Spleen (tissue), 11 donors: ENCODE results near the gene CNTN5. TPM values are rescaled to one million over a fixed set of nuclear protein-coding genes. Genes with fewer than 3 reads are reported as not detected.

ENCODE experiments used
- DNase-seq: peaks from one replicate; pipeline ENCODE4 v3.0.0-alpha.2; 2020
- H3K27ac ChIP-seq, 8 donors: fragments of 200-600 bp; sonication (generic) in 7 of 8; 1 replicate in 4 of 8; 2 replicates in 4 of 8; pipeline versions ENCODE4 v1.5.0 to v1.8.0; 2016 to 2021; ENCODE audit warnings: inconsistent platforms in 4 of 8, mild to moderate bottlenecking in 4 of 8, moderate library complexity in 1 of 8
- H3K27me3 ChIP-seq, 7 donors: fragments of 200-600 bp; sonication (generic) in 6 of 7; replicated peaks in 1 of 7; 1 replicate in 4 of 7; 2 replicates in 3 of 7; pipeline versions ENCODE4 v1.5.0 to v1.8.0; 2016 to 2021; ENCODE audit warnings: inconsistent platforms in 3 of 7, mild to moderate bottlenecking in 1 of 7
- H3K36me3 ChIP-seq, 6 donors: fragments of 200-600 bp; sonication (generic) in 5 of 6; 1 replicate in 4 of 6; 2 replicates in 2 of 6; pipeline versions ENCODE4 v1.5.0 to v1.8.0; 2016 to 2021; ENCODE audit warnings: inconsistent platforms in 2 of 6
- H3K4me1 ChIP-seq, 6 donors: fragments of 200-600 bp; sonication (generic) in 5 of 6; 1 replicate in 3 of 6; 2 replicates in 3 of 6; pipeline versions ENCODE4 v1.5.0 to v1.8.0; 2016 to 2021; ENCODE audit warnings: inconsistent platforms in 3 of 6
- H3K4me3 ChIP-seq, 8 donors: fragments of 200-600 bp; sonication (generic) in 7 of 8; 1 replicate in 4 of 8; 2 replicates in 4 of 8; pipeline versions ENCODE4 v1.5.0 to v1.8.0; 2016 to 2021; ENCODE audit warnings: inconsistent platforms in 4 of 8, mild to moderate bottlenecking in 4 of 8, moderate library complexity in 2 of 8
- H3K9me3 ChIP-seq, 8 donors: fragments of 200-600 bp; sonication (generic) in 7 of 8; 1 replicate in 4 of 8; 2 replicates in 4 of 8; pipeline versions ENCODE4 v1.5.0 to v1.8.0; 2016 to 2021; ENCODE audit warnings: inconsistent platforms in 4 of 8
- CTCF ChIP-seq, 11 experiments: fragments of 200-600 bp in 7 of 11; fragments of 450-650 bp in 4 of 11; sonication (generic) in 4 of 11; IDR thresholded peaks in 8 of 11; conservative IDR thresholded peaks in 3 of 11; 1 replicate in 7 of 11; 2 replicates in 4 of 11; pipeline versions ENCODE4 v1.4.0 to v1.8.0; 2016 to 2021; ENCODE audit warnings: antibody characterized with exemption in 11 of 11, inconsistent platforms in 4 of 11, mild to moderate bottlenecking in 1 of 11
- POLR2A ChIP-seq, 3 donors: fragments of 450-650 bp; IDR thresholded peaks; one replicate each; pipeline ENCODE4 v1.5.1; 2017; ENCODE audit warnings: antibody characterized with exemption in 3 of 3, mild to moderate bottlenecking in 1 of 3
- POLR2AphosphoS5 ChIP-seq, 3 donors: sonication (generic); formaldehyde crosslinking; IDR thresholded peaks; one replicate each; pipeline ENCODE4 v1.5.1; 2017; ENCODE audit warnings: antibody characterized with exemption in 3 of 3
- WGBS, 5 donors: extraction: QIAGEN DNeasy Blood & Tissue Kit in 3 of 5; methylation state at CpG; one replicate each; pipeline versions ENCODE4 v1.1.5 to v1.1.7; 2013 to 2018; 5-methylcytosine and 5-hydroxymethylcytosine counted together
- intact Hi-C: fragments of 100-400 bp; cut with DNase I; formaldehyde crosslinking; loops from one replicate; pipeline ENCODE4 v1.15.0; 2023; ENCODE audit warnings: low total_unique reads
- polyA plus RNA-seq, 3 donors: library from polyadenylated mRNA; stranded (reverse); fragments of 200-250 nt; gene quantifications; one replicate each; pipeline ENCODE4 v1.2.1, GENCODE V29; 2013
- total RNA-seq, 7 donors: library from RNA; depleted of rRNA in 3 of 7; stranded (reverse); fragments of >200 nt in 3 of 7; fragmentation: NEBNext Ultra II Directional in 4 of 7; extraction: Animal tissue kit (Norgen Biotek cat#: 25700) in 4 of 7; gene quantifications; one replicate each; pipeline versions ENCODE4 v1.1.0 to v1.2.1, GENCODE V29; 2016 to 2021
- donor health status: healthy with polysubstance abuse.
- donor health status: DM: no; HTN: no; CAD: no; lungs with moderate emphysema.
- donor health status: DM: no; HTN: no; CAD: no.
- donor health status: Bipolar disorder and iron deficiency.
- donor health status: healthy.
- donor health status: DM: no; HTN: no; CAD: no.
- donor health status: DM: yes; HTN: yes; CAD: no.

Gene CNTN5
- total and polyA plus RNA-seq, 10 donors = 0.02 TPM; not detected in 8

GRCh38 chr11:99019696-99020095 is 1.1 kb upstream of the CNTN5 start:
- WGBS, 5 donors = 62 to 73% (median 70%) methylated on average over 8 of the region's 8 CpGs
- no peak for TF ChIP-seq POLR2A (IDR thresholded peaks at IDR 0.05)
- no peak for TF ChIP-seq CTCF (IDR thresholded peaks at IDR 0.05 in 8 of 11, conservative IDR thresholded peaks at IDR 0.05 in 3 of 11)
- no peak for TF ChIP-seq POLR2AphosphoS5 (IDR thresholded peaks at IDR 0.05)

GRCh38 chr11:99037057-99037456 is 16.3 kb downstream of the CNTN5 start:
- no peak for TF ChIP-seq POLR2A (IDR thresholded peaks at IDR 0.05)
- TF ChIP-seq CTCF (IDR thresholded peaks at IDR 0.05 in 8 of 11, conservative IDR thresholded peaks at IDR 0.05 in 3 of 11) = no peak
- no peak for TF ChIP-seq POLR2AphosphoS5 (IDR thresholded peaks at IDR 0.05)
- intact Hi-C loops = no loop called here
- no peak overlapping the region for H3K4me3 ChIP-seq
- H3K36me3 ChIP-seq = no peaks in the 10 kb centered on the region
- no peaks in the 10 kb centered on the region for H3K4me1 ChIP-seq
- WGBS, 5 donors = 53 to 73% (median 66%) methylated on average over 1 of the region's 1 CpG
- no peak for DNase-seq
- peaks cover 0 to 7% (median 0%) of the 10 kb centered on the region in 8 donors for H3K9me3 ChIP-seq
- H3K27ac ChIP-seq = no peak overlapping the region
- no peaks in the 10 kb centered on the region for H3K27me3 ChIP-seq

More at GRCh38 chr11:99019696-99020095, 1.1 kb upstream of the CNTN5 start:
- Histone ChIP-seq H3K27ac (no peak overlapping the region), H3K9me3 (no peaks in the 10 kb centered on the region), H3K4me3 (no peak overlapping the region), H3K36me3 (no peaks in the 10 kb centered on the region), H3K27me3 (peaks cover 0 to 58% (median 22%) of the 10 kb centered on the region in 7 donors), H3K4me1 (peaks cover 0 to 17% (median 8%) of the 10 kb centered on the region in 6 donors)
- no peak for DNase-seq
- intact Hi-C loops = no loop called here

GRCh38 chr11:99063331-99063730 is 42.6 kb downstream of the CNTN5 start:
- peaks cover 0 to 3% (median 0%) of the 10 kb centered on the region in 8 donors for H3K9me3 ChIP-seq
- H3K36me3 ChIP-seq = no peaks in the 10 kb centered on the region
- no peak for TF ChIP-seq POLR2A (IDR thresholded peaks at IDR 0.05)
- no peak for TF ChIP-seq CTCF (IDR thresholded peaks at IDR 0.05 in 8 of 11, conservative IDR thresholded peaks at IDR 0.05 in 3 of 11)
- TF ChIP-seq POLR2AphosphoS5 (IDR thresholded peaks at IDR 0.05) = no peak
- WGBS, 5 donors = 75 to 94% (median 90%) methylated on average over 1 of the region's 1 CpG
- no peak overlapping the region for H3K27ac ChIP-seq
- no peak for DNase-seq
- H3K4me3 ChIP-seq = no peak overlapping the region
- no peaks in the 10 kb centered on the region for H3K27me3 ChIP-seq
- intact Hi-C loops = no loop called here
- no peaks in the 10 kb centered on the region for H3K4me1 ChIP-seq

GRCh38 chr11:99065121-99065520 is 44.4 kb downstream of the CNTN5 start:
- peaks cover 0 to 6% (median 0%) of the 10 kb centered on the region in 6 donors for H3K4me1 ChIP-seq
- H3K9me3 ChIP-seq = peaks cover 0 to 3% (median 0%) of the 10 kb centered on the region in 8 donors
- H3K27ac ChIP-seq = no peak overlapping the region
- no peak overlapping the region for H3K4me3 ChIP-seq
- intact Hi-C loops = no loop called here
- H3K36me3 ChIP-seq = no peaks in the 10 kb centered on the region
- no peak for TF ChIP-seq POLR2A (IDR thresholded peaks at IDR 0.05)
- TF ChIP-seq CTCF (IDR thresholded peaks at IDR 0.05 in 8 of 11, conservative IDR thresholded peaks at IDR 0.05 in 3 of 11) = no peak
- TF ChIP-seq POLR2AphosphoS5 (IDR thresholded peaks at IDR 0.05) = no peak
- no peak for DNase-seq
- H3K27me3 ChIP-seq = no peaks in the 10 kb centered on the region
